Measurements from ENCODE around the gene RNF180. TPM values are rescaled to one million over a fixed set of nuclear protein-coding genes. Genes with fewer than 3 reads are reported as not detected.

Gene RNF180
- total RNA-seq, 1 experiment from 2014 or later: 2.7 TPM

DNA sequence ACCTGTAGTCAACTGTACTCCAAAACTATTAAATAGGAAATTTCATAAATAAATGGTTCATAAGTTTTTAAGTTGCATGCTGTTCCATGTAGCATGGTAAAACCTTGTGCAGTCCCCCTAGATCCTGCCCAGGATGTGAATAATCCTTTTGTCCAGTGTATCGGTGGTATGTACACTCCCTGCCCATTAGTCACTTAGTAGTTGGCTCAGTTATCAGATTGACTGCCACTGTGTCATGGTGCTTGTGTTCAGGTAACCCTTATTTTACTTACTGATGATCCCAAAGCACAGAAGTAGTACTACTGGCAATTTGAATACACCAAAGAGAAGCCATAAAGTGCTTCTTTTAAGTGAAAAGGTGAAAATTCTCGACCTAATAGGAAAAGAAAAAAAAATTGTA lies 134.2 kb downstream of the RNF180 start (continued):
- TF ChIP-seq PREB (CRISPR knock-in tag; IDR thresholded peaks at IDR 0.05; ENCODE audit: borderline replicate concordance) (no peak), ELF4 (CRISPR knock-in tag; IDR thresholded peaks at IDR 0.05; ENCODE audit: low read depth) (no peak), ZNF396 (CRISPR knock-in tag; IDR thresholded peaks at IDR 0.05; ENCODE audit: borderline replicate concordance) (no peak), STAT6 (CRISPR knock-in tag; conservative IDR thresholded peaks at IDR 0.05; ENCODE audit: low read depth) (no peak), ZNF423 (CRISPR knock-in tag; IDR thresholded peaks at IDR 0.05) (no peak), FOXJ3 (CRISPR knock-in tag; IDR thresholded peaks at IDR 0.05; ENCODE audit: borderline replicate concordance) (no peak), ETV6 (CRISPR knock-in tag; IDR thresholded peaks at IDR 0.05) (no peak)
- TF ChIP-seq, protein P1, sequence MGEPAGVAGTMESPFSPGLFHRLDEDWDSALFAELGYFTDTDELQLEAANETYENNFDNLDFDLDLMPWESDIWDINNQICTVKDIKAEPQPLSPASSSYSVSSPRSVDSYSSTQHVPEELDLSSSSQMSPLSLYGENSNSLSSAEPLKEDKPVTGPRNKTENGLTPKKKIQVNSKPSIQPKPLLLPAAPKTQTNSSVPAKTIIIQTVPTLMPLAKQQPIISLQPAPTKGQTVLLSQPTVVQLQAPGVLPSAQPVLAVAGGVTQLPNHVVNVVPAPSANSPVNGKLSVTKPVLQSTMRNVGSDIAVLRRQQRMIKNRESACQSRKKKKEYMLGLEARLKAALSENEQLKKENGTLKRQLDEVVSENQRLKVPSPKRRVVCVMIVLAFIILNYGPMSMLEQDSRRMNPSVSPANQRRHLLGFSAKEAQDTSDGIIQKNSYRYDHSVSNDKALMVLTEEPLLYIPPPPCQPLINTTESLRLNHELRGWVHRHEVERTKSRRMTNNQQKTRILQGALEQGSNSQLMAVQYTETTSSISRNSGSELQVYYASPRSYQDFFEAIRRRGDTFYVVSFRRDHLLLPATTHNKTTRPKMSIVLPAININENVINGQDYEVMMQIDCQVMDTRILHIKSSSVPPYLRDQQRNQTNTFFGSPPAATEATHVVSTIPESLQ (CRISPR knock-in tag; IDR thresholded peaks at IDR 0.05): no peak
- TF ChIP-seq, protein P2, sequence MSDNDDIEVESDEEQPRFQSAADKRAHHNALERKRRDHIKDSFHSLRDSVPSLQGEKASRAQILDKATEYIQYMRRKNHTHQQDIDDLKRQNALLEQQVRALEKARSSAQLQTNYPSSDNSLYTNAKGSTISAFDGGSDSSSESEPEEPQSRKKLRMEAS (CRISPR knock-in tag; IDR thresholded peaks at IDR 0.05): no peak

DNA sequence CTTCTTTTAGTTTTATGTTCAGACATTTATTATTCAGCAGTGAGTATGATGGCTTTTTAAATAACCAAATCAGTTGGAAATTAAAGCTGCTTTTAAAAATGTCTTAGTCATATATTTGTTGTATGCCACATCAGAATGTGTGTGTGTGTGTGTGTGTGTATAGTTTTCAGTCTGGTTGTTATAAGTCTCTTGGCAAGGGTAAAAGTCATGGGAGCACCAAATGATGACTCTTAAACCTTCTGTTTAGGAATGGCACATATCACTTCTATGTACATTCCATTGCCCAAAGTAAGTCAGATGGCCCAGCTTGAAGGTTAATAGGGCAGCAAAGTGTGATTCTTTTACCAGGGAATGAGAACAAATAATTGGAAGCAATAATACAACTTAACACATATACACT lies 135.9 kb downstream of the RNF180 start:
- Mint-ChIP-seq H3K4me1 (no peaks in the 10 kb centered on the region), H3K27ac (no peak overlapping the region), H3K4me3 (no peak overlapping the region), H3K9me3 (no peaks in the 10 kb centered on the region), H3K36me3 (no peaks in the 10 kb centered on the region), H3K27me3 (ENCODE audit: low read depth) (no peaks in the 10 kb centered on the region)
- no peak for TF ChIP-seq CBFB (CRISPR knock-in tag; IDR thresholded peaks at IDR 0.05; ENCODE audit: low read depth)
- no peak for TF ChIP-seq SMAD4 (CRISPR knock-in tag; IDR thresholded peaks at IDR 0.05)
- TF ChIP-seq ZNF219 (CRISPR knock-in tag; IDR thresholded peaks at IDR 0.05; ENCODE audit: borderline replicate concordance): no peak
- TF ChIP-seq FOXP1 (CRISPR knock-in tag; IDR thresholded peaks at IDR 0.05; ENCODE audit: borderline replicate concordance): no peak
- TF ChIP-seq FOXP4 (CRISPR knock-in tag; IDR thresholded peaks at IDR 0.05): no peak
- no peak for TF ChIP-seq ESRRA (CRISPR knock-in tag; IDR thresholded peaks at IDR 0.05; ENCODE audit: borderline replicate concordance)
- no peak for TF ChIP-seq NFE2L1 (CRISPR knock-in tag; IDR thresholded peaks at IDR 0.05)
- TF ChIP-seq ATF1 (CRISPR knock-in tag; IDR thresholded peaks at IDR 0.05): no peak
- TF ChIP-seq NFYB (CRISPR knock-in tag; conservative IDR thresholded peaks at IDR 0.05; ENCODE audit: low read depth): no peak
- TF ChIP-seq JUN (CRISPR knock-in tag; IDR thresholded peaks at IDR 0.05): no peak
- TF ChIP-seq ZNF317 (CRISPR knock-in tag; IDR thresholded peaks at IDR 0.05; ENCODE audit: borderline replicate concordance, low read depth): no peak
- no peak for TF ChIP-seq IRF2 (CRISPR knock-in tag; IDR thresholded peaks at IDR 0.05; ENCODE audit: borderline replicate concordance, low read depth)
- no peak for DNase-seq (ENCODE audit: low spot score)
- CTCF ChIA-PET: no interaction called here
- POLR2A ChIA-PET: no interaction called here
- ATAC-seq: no peak

Data from WTC11 (cell line).